ENCODE data around the gene NOTUM.

NOTUM gene

DNA sequence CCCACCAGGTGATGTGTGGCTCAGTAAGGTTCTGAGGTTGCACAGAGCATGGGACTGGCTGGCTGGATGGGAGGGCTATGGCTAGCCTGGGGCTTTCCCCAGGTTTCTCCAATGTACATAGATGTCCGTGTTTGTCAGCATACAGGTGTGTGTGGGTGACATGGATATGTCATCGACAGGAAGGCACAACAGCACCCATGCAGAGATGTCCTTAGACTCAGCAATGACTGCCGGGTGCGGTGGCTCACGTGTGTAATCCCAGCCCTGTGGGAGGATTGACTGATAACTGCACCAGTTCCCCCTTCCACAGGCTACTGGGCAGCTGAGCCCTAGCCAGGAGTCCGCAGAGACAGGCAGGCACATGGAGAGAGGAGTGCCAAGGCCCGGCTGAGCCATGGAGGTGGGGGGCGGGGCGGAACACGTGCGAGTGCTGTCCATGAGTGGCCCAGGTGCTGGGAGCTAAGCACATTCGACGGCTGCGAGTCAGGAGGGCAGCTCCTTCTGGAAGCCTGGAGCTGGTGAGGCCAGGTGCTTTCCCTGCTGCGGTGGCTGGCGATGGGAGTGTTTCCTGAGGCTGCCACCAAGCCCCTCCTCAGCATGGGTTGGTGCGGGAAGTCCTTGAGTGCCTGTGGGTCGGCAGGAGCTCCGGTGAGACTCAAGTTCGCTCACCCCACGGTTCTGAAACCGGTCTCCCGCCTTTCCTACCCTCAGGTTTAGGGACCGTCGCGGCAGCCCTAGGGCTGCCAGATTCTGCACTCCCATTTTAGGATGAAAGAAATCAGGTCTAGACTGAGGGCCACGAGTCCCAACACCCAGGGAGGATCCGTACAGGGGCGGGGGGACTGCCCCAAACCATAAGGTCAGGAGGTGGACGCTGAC is 15.6 kb upstream of the NOTUM start:
- peak; percentile 68 for DNase-seq

DNA sequence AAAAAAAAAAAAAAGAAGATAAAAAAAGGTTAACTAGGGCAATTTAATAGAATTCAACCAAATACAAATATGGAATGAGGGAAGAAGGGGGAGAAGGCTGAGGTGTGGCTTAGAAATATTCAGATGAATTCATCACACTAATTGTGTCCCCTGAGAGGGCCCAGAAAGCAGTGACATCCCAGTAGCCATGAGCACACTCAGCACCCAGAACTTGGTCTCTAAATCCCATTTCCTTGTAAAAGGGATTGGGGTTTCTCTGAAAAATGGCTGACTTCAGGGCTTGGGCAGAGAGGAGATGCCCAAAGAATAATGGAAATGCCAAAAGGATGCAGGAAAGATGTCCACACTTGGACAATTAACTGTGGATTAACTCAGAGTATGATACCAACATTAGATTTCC is 12.4 kb upstream of the NOTUM start:
- no peak for DNase-seq

DNA sequence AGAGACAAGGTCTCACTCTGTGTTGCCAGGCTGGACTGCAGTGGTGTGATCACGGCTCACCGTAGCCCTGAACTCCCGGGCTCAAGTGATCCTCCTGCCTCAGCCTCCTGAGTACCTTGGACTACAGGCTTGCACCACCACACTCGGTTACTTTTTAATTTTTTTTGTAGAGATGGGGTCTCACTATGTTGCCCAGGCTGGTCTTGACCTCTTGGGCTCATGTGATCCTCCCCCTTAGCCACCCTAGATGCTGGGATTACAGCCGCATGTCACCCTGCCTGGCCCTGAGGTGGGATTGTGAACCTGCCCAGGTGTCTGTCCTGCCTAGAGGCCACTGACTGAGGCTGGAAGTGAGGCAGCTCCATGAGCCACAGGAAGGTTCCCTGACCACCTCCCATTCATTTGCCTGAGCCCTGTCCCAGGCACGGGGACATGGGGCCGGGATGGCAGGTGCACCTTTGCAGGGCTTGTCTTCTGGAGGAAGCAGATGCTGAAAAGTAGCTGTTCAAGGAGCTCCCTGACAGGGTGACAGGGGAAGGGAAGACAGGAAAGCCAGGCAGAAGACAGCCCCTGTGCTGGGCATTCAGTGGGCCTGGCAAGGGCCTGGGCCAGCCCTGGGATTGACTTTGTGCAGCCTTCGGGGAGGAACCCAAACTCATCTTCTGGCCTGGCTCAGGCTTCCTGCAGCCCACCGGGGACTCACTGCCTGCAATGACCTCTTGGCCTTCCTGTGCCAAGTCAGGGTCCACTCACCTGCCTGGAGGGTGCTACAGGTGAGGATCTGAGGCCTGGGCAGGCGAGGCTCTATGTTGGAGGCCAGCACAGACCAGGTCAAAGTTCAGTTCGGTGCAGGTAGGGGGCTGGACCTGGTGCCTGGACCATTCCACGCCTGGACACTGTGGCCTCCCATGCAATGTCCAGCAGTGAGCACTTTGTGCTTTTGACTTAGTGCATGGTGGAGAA is 8.1 kb upstream of the NOTUM start:
- DNase-seq = no peak

- DNase-seq = no peak
Observed at GRCh38 chr17:81968396-81968745, 7.4 kb upstream of the NOTUM start.

DNA sequence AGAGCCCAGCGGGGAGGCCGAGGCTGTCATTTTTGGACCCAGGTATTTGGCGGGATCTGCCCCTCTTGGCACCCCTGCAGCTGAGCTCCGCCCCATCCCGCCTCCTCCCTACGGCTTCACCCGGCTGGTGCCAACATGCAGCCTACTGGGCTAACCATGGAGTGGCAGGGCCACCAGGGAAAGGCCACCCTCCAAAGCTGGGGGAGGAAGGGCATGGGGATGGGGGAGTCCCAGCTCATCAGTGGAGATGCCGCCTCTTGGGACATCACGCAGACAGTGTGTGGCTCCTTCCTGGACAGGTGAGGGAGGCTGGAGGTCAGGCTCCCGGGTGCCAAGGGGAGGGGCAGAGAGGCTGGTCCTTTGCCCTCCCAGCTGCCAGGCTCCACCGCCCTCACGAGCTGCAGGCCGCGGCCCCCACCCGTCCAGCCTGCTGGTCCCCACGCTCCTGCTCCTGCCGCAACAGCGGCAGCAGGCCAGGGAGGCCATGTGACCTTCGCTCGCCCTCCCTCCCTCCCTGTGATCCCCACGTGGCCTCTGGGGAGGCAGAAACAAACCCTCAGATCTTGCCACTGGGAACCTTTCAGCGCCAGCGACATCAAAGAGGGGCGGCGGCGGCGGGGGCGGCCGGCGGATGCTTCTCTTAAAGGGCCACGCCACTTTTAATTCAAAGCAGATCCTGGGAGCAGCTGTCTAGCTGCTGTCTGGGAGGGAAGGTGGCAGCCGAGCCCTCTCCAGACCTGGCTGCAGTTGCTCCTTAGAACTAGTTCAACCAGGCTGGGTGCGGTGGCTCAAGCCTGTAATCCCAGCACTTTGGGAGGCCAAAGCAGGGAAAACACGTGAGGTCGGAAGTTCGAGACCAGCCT is 6.8 kb upstream of the NOTUM start:
- DNase-seq = peak; percentile 72

DNA sequence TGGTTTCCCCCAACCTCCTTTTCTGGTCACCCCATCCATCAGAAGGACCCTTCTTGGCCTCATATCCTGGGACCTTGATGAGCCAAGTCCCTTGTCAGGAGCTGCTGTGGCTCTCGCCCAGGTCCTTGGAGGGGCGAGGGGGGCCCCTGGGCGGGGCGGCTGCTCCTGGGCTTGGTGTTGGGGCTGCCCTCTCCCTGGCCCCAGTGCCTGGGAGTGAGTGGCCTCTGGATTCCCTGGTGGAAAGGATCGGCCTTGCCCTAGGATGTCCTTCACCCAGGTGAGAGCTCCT is 6.2 kb upstream of the NOTUM start:
- no peak for DNase-seq

- peak; percentile 73 for DNase-seq
Observed at GRCh38 chr17:81966343-81967243, 5.6 kb upstream of the NOTUM start.

GRCh38 chr17:81964081-81964849 is 3.3 kb upstream of the NOTUM start:
- DNase-seq = no peak

- no peak for DNase-seq
Observed at GRCh38 chr17:81962499-81963441, 1.8 kb upstream of the NOTUM start.

- no peak for DNase-seq
Observed at GRCh38 chr17:81961521-81962498, 823 bp upstream of the NOTUM start.

DNA sequence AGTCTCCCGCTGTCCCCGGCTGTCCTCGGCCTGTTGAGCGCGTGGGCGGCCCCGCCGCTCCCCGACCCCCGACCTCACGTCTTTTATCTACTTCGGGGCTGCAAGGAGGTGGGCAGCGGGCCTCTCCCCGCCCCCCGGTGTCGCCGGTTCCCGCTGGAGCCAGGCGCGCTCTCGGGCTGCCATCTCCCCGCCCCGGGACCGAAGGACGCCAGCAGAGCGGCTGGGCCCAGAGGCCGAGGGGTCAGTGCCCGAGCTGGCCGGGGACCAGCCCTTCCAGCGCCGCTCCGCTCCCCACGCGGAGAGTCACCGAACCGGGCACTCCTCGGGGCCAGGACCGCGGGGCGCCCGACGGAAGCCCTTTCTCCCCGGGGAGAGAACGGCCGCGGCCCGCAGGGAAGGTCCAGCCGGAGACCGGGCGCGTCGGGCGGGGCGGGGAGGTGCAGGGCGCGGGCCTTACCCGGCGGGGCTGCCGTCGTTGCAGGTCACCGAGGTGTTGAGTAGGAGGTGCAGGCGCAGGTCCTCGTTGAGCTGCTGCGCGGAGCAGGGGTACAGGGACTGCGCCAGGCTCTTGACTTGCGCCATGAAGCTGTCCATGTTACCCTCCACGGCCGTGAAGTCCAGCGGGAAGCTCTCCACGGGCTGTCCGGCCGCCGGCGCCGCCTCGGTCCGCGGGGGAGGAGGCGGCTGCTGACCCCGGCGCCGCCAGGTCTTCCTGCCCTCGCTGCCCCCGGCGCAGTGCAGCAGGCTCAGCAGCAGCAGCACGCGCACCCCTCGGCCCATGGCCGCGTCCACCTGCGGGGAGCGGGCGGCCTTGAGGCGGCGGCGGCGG is 643 bp downstream of the NOTUM start:
- no peak for DNase-seq

DNA sequence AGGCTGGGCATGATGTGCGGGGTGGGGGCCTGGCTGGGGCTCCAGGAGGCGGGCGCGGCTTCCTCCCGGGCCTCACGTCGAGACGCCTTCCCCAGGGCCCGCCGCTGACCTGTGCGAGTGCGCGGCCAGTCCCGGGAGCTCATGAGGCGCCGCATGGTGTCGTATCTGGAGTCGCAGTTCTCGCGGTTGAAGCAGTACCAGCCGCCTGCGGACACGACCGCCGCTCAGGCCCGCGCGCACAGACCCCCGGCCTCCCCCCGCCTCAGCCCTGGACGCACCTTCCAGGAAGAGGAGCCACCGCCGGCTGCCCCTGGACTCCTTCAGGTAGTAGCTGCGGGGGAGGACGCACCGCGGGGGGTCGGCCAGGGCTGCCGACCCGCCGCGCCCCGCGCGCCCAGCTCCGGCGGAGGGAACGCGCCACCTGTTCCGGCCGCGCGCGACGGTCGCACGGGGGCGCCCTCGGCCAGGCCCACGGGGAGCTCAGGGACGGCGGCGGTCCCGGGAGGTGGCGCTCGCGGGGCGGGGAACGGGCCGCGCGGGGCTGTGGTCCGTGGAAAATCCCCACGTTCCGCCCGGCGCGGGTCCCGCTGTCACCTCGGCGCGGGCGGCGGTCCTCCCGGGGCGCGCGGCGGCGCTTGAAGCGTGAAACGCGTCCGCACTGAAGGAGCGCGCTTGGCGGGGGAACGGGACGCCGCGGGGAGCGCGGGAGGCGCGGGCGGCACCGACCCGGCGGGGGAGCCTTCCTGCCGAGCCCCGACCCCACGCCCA is 1.4 kb downstream of the NOTUM start:
- DNase-seq = peak; percentile 40

- no peak for DNase-seq
Observed at GRCh38 chr17:81958633-81959342, 2.2 kb downstream of the NOTUM start.

GRCh38 chr17:81957691-81958432 is 3.1 kb downstream of the NOTUM start:
- no peak for DNase-seq
